GM12864 (cell line): ENCODE measurements around the gene CCDC82.

ENCODE experiments used
- DNase-seq: peaks from one replicate; pipeline ENCODE4 v3.0.0-alpha.2; 2011; ENCODE audit warnings: low read depth
- H3K4me3 ChIP-seq: 2 replicates; pipeline ENCODE4 v1.5.1; 2011; ENCODE audit warnings: mild to moderate bottlenecking, low read depth, low read length, control low read depth
- CTCF ChIP-seq: IDR thresholded peaks from 2 replicates; pipeline ENCODE4 v1.5.1; 2011; ENCODE audit warnings: low read depth, mild to moderate bottlenecking, moderate library complexity, low read length, control low read depth, inconsistent platforms; ENCODE audit errors: missing control alignments

Gene CCDC82

GRCh38 chr11:96397863-96398262, 8.2 kb upstream of the CCDC82 start:
- no peak overlapping the region for H3K4me3 ChIP-seq
- TF ChIP-seq CTCF = no peak
- no peak for DNase-seq

GRCh38 chr11:96396637-96397036, 6.9 kb upstream of the CCDC82 start:
- no peak for DNase-seq
- no peak overlapping the region for H3K4me3 ChIP-seq
- no peak for TF ChIP-seq CTCF

- TF ChIP-seq CTCF = no peak
- H3K4me3 ChIP-seq = no peak overlapping the region
- DNase-seq = no peak
Measured at GRCh38 chr11:96394773-96395172, 5.1 kb upstream of the CCDC82 start.

DNA sequence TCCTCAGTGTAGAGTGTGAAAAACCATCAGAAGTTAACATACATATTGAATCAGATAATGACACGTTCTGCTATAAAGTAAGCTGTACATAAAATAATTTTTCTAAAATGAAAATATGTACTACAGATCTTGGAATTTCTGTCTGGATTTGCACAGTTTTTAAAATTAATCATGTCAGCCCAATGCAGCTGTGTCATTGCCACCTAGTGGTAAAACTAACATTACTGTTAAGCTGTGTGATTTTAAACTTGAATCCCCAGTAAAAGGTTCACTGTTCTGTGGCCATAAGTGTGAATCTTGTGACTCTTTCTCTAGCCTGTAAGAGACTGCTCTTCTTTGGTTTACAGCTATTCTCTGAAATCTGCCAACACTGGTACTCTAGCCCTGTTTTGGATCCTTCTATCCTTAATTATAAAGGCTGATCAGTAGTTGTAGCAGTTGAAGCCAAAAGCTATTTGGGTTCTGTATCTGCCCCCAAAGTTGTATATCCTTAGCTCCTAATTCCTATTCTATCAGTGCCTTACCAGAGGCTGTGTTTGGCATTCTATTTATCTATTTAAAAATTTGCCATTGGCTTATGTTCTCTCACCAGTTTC, 4.1 kb upstream of the CCDC82 start:
- peak; percentile 65 for TF ChIP-seq CTCF
- H3K4me3 ChIP-seq = no peak overlapping the region
- no peak for DNase-seq

DNA sequence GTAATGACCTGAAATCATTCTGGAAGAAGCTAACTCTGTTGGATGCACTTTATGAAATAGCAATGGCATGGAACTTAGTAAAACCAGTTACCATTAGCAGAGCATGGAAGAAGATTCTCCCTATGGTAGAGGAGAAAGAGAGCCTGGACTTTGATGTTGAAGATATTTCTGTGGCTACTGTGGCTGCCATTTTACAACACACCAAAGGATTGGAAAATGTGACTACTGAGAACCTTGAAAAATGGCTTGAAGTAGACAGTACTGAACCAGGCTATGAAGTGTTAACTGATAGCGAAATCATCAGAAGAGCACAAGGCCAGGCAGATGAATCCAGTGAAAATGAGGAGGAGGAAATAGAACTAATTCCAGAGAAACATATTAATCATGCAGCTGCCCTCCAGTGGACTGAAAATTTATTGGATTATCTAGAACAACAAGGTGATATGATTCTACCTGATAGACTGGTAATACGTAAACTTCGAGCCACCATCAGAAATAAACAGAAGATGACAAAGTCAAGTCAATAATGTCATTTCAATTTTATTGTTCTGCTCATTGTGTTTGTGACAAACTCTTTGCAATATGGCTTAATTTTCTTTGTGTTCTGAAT, 2.1 kb upstream of the CCDC82 start:
- H3K4me3 ChIP-seq = no peak overlapping the region
- DNase-seq = no peak
- no peak for TF ChIP-seq CTCF

DNA sequence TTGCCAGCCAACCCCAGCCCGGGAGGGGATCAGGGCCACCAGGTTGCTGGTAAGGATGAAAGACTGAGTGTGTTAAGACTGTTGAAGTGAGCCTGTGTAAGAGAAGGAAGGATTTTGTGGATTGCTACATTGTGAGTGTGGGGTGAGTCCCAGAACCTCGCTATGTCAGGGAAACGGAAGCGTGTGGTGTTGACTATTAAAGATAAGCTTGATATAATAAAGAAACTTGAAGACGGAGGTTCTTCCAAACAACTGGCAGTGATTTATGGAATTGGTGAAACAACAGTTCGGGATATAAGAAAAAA, 728 bp upstream of the CCDC82 start:
- DNase-seq = no peak
- peak overlapping the region; percentile 89 for H3K4me3 ChIP-seq
- TF ChIP-seq CTCF = no peak
